ENCODE data around the gene UROC1.

DNA sequence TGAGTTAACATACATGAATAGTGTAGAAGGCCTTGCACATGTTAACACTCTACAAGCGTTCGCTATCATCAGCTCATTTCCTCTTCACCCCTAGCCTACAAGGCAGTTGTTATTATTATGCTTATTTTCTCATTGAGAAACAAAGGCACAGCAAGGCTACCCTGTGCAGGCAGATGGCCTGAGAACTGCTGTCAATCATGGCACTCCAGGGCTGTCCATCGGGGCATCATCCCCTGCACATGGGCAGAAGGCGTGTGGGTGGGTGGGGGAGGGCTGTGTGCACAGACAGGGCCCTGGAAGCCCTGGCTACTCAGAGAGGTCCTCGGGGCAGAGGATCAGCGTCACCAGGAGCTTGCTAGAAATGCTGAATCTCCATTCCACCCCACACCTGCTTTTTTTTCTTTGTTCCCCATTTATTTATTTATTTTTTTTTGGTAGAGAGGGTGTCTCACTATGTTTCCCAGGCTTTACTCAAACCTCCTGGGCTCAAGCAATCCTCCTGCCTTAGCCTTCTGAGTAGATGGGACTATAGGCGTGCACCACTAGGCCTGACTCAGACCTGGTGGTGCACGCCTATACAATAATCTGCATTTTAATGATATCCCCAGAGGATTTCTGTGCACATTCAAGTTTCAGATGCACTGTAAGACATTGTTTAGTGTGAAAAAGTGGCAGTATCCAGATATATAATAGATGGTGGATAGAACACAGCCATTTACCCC is 32.2 kb downstream of the UROC1 start:
- TF ChIP-seq POLR2A (IDR thresholded peaks at IDR 0.05; ENCODE audit: low read length) (no peak), GATA1 (IDR thresholded peaks at IDR 0.05; ENCODE audit: low read depth, low read length) (no peak)
